Stimulated activated CD8-positive, alpha-beta memory T cell treated with anti-CD3 and anti-CD28 coated beads, Interleukin-15, amount 100 ng/mL, for 48 hours (primary cell): ENCODE data around the gene ANAPC16.
A peak's percentile ranks its signal among the peaks of the same experiment; 100 is the strongest.
"Not testable (repeated sequence)": the region's sequence is repeated elsewhere in the genome, so short reads cannot be mapped to it uniquely, and the experiment has no call there.

Source experiments
- DNase-seq, 2 donors: peaks; one replicate each; pipeline ENCODE4 v3.0.0-alpha.2; 2020; ENCODE audit warnings: low read depth in 2 of 2

Gene ANAPC16

DNA sequence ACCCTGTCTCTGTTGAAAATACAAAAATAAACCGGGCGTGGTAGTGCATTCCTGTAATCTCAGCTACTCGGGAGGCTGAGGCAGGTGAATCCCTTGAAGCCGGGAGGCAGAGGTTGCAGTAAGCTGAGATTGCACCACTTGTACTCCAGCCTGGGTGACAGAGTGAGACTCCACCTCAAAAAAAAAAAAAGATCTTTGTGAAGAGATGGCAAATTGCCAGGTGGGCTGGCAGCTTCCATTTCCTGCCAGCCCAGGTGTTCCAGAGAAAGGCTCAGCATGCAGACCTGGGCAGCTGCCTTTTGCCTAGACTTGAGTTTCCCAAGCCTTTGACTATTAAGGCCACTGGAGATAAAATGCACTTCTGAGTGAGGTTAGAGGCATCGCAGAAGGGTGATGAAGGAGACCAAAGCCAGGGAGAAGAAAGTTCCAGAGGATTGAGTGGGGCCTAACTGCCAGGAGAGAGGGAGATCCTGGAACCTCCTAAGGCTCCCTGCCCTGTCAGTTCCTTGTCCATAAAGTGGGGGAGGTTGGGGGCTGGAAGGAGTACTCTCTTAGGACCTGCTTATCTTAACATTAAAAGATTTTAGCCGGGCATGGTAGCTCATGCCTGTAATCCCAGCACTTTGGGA is 47.9 kb downstream of the ANAPC16 start:
- no peak for DNase-seq

GRCh38 chr10:72264536-72264935 is 48.7 kb downstream of the ANAPC16 start:
- DNase-seq: no peak

GRCh38 chr10:72265508-72265907 is 49.7 kb downstream of the ANAPC16 start:
- DNase-seq: no peak

DNA sequence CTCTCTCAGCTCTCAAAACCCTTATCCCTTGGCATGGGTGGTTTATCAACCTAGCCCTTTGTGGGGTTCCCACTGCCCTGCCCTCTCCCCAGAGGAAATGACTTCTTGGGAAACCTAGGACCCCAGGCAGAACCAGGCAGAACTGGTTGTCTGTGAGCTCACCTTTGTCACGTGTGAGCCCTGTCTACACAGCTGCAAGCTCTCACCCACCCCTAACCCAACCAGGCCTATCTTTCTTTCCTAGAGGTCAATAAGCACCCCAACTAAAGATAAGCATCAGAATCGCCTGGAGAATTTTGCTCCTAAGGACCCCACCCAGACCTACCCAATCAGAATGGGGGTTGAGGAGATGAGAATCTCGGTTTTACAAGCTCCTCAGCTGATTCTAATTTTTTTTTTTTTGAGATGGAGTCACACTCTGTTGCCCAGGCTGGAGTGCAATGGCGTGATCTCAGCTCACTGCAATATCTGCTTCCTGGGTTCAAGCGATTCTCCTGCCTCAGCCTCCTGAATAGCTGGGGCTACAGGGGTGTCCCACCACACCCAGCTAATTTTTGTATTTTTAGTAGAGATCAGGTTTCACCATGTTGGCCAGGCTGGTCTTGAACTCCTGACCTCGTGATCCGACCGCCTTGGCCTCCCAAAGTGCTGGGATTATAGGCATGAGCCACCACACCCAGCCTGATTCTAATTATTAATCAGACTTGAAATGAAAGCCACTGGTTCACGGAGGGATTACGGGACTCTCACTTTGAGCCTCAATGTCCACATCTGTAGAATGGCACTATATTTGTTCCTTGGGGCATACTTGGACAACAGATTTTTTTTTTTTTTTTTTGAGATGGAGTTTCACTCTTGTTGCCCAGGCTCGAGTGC is 50.4 kb downstream of the ANAPC16 start:
- no peak for DNase-seq

- no peak for DNase-seq
These were observed 51.6 kb downstream of the ANAPC16 start for GRCh38 chr10:72267381-72267780.

- DNase-seq: no peak
These were observed 52.1 kb downstream of the ANAPC16 start for GRCh38 chr10:72267819-72268399.

DNA sequence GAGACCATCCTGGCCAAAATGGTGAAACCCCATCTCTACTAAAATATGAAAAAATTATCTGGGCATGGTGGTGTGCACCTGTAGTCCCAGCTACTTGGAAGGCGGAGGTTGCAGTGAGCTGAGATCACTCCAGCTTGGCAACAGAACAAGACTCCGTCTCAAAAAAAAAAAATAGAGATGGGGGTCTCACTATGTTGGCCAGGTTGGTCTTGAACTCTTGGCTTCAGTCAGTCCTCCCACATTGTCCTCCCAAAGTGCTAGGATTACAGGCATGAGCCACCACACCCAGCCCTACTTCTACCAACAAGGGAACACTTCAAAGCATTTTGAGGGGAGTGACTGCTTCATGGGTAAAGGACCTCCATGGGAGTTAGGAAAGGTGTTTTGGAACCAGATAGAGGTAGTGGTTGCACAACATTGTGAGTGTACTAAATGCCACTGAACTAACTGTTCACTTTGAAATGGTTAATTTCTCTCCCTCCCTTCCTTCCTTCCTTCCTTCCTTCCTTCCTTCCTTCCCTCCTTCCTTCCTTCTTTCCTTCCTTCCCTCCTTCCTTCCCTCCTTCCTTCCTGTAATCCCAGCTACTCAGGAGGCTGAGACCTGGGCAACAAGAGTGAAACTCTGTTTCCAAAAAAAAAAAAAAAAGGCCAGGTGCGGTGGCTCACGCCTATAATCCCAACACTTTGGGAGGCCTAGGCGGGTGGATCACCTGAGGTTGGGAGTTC is 52.8 kb downstream of the ANAPC16 start:
- DNase-seq: not testable (repeated sequence)

- no peak for DNase-seq
These were observed 54.9 kb downstream of the ANAPC16 start for GRCh38 chr10:72270607-72271281.

DNA sequence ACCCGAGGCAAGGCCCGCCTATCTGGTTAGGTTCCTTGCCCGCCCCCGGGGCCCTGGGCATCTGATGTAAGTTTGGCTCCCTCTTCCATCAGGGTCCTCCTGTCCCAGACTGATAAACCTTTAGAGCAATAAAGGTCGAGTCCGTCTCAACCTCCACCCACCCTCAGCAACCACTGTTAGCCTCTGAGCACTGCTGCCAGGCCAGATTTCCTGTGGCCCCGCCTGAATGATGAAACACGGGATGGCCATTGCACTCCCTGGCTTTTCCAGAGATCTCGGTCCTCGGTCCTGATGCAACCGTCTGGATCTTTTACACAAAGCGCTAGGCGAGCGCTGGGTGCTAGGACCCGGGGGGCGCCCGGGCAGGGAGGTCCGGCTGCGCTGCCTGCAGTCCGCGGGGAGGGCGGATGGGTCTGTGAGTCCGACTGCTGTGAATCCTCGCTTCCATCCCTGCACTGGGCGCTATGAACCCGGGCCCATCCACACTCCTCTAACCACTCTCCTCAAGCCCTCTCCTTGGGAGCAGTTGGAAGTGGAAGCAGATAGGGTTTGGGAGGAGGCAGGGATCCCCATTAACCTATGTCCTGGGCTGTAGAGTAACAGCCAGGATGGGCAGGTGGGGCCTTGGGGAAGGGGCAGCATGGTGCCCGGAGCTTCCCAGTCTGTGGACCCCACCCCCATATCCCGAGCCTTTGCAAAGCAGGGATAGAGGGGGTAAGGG is 57.0 kb downstream of the ANAPC16 start:
- DNase-seq: peak in 1 of 2 donors; percentile 62

DNA sequence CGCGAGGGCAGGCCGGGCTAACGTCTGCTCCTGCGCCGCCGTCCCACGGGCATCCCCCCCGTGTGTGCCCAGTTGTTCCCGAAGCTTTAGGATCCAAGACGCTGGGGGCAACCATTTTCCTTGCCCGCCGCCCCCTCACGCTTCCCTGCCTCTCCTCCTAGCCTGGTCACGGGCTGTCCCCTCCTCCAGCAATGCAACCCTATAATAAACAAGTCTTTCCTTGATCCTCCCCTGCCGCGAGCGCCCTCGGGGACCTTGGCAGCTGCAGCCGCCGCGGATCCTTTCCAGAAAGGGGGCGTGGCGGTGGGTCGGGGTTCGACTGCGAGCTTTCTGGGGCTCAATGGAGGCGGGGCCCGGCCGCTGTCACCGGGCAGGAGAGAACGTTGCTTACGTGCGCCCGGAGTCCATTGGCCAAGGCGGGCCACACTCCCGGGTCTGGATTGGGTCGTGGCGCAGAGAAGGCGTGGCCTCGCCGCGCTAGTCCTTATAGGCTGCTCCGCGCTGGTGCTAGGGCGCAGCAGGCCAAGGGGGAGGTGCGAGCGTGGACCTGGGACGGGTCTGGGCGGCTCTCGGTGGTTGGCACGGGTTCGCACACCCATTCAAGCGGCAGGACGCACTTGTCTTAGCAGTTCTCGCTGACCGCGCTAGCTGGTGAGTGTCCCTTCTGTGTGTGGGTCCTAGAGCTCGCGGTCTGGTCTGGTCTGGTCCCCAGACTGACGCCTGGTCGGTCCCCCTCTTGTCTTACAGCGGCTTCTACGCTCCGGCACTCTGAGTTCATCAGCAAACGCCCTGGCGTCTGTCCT is 57.8 kb downstream of the ANAPC16 start, which contains the start of gene DDIT4:
Gene DDIT4 (plus strand): TSS at position 515 of the 803 bp plus-strand sequence. CDS start 293 bp downstream, outside the sequence.
- peak; percentile 99 for DNase-seq

DNA sequence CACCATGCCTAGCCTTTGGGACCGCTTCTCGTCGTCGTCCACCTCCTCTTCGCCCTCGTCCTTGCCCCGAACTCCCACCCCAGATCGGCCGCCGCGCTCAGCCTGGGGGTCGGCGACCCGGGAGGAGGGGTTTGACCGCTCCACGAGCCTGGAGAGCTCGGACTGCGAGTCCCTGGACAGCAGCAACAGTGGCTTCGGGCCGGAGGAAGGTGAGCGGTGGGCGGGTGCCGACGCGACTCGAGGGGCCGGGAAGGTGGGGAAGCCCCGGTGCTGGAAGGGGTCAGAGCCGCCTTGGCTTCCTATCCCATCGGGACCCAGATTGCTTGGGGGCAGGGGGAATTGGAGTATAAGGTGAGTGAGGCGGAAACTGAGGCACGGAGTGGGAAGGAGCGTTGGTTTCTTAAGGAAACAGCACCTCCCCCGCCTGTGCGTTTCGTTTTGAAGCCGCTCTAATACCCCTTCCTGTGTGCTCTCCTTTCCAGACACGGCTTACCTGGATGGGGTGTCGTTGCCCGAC is 58.5 kb downstream of the ANAPC16 start:
- no peak for DNase-seq

GRCh38 chr10:72274730-72275350 is 59.0 kb downstream of the ANAPC16 start:
- no peak for DNase-seq

DNA sequence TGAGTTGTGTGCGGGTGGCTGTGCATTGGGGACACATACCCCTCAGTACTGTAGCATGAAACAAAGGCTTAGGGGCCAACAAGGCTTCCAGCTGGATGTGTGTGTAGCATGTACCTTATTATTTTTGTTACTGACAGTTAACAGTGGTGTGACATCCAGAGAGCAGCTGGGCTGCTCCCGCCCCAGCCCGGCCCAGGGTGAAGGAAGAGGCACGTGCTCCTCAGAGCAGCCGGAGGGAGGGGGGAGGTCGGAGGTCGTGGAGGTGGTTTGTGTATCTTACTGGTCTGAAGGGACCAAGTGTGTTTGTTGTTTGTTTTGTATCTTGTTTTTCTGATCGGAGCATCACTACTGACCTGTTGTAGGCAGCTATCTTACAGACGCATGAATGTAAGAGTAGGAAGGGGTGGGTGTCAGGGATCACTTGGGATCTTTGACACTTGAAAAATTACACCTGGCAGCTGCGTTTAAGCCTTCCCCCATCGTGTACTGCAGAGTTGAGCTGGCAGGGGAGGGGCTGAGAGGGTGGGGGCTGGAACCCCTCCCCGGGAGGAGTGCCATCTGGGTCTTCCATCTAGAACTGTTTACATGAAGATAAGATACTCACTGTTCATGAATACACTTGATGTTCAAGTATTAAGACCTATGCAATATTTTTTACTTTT is 59.7 kb downstream of the ANAPC16 start:
- no peak for DNase-seq

- DNase-seq: no peak
These were observed 60.2 kb downstream of the ANAPC16 start for GRCh38 chr10:72276013-72276387.

DNA sequence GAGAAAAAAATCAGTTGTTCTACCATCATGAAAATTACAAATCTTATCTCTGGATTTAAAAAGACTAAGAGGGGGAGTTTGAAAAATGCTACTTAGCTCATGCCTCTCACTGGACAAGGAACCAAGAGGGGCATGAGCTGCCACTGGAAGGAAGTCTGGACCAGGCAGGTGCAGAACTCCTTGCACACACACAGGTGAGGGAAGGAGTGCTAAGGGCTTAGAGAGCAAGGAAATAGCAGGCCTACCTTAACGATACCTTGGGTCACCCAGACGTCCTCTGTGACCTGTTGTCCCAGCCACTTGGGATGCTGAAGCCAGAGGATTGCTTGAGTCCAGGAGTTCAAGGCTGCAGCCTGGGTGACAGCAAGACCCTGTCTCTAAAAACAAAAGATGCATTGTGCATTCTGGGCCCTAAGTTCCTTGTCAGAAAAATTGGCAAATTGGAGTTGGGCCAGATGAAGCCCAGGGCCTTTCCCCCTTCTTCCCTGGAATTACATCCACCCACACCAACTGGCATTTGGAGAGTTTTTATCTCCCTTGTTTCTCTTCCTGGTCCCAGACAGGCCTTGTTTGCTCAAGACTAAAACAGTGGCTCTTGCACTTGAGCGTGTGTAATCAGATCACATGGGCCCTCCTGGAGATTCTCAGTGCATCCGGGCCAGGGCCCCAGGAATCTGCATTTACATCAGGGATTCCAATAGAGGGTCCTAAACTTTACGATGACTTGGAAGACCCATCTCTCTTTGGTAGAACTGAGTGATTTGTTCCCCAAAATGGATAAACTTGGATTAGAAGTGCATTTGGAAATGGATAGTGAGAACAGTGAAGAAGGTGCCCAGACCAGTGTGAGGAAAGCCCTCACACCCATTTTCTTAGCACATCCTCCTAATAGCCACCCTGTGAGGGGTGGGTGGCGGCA is 60.9 kb downstream of the ANAPC16 start:
- DNase-seq: no peak

- DNase-seq: no peak
These were observed 61.7 kb downstream of the ANAPC16 start for GRCh38 chr10:72277340-72277995.
